Endothelial cell of umbilical vein (primary cell): ENCODE data around the gene INPP4B. TPM values are rescaled to one million over a fixed set of nuclear protein-coding genes. Genes with fewer than 3 reads are reported as not detected.
"Not testable (repeated sequence)": the region's sequence is repeated elsewhere in the genome, so short reads cannot be mapped to it uniquely, and the experiment has no call there.

Source experiments
- BruUV-seq: library from RNA; stranded (reverse); fragments of 400-500 nt; replicated peaks from 2 replicates; lab custom pipeline; 2021; lab: Mats Ljungman, UMichigan
- CTCF ChIA-PET: fragments of 300-600, 350-600 bp; sonication (Branson Sonifier 250); formaldehyde crosslinking; loops from one replicate; lab custom pipeline; 2021; ENCODE audit warnings: antibody characterized with exemption, inconsistent platforms; lab: Charles Lee
- POLR2A ChIA-PET: fragments of 300-600, 350-600 bp; sonication (Branson Sonifier 250); formaldehyde crosslinking; loops from one replicate; lab custom pipeline; 2021; ENCODE audit warnings: antibody characterized with exemption, inconsistent platforms; lab: Charles Lee
- DNase-seq: peaks from one replicate; pipeline ENCODE4 v3.0.0-alpha.2; 2011; ENCODE audit warnings: low read depth, low spot score
- FAIRE-seq: peaks from 2 replicates; lab custom pipeline; 2011; peaks lifted over from hg19 to GRCh38; lab: Jason Lieb, UNC
- H2AFZ ChIP-seq: 2 replicates; pipeline ENCODE4 v1.6.0; 2012; ENCODE audit warnings: low read depth, low read length, control low read depth, inconsistent platforms
- H3K27ac ChIP-seq: 2 replicates; pipeline ENCODE4 v1.5.1; 2011; ENCODE audit warnings: low read depth, mild to moderate bottlenecking, control low read depth, low read length, moderate library complexity; ENCODE audit not compliant: insufficient read depth
- H3K27me3 ChIP-seq, 2 experiments: 2 replicates each; pipeline versions ENCODE4 v1.6.0 to v1.6.1; 2011; ENCODE audit warnings: low read length in 2 of 2, mixed read lengths in 1 of 2; ENCODE audit not compliant: control insufficient read depth in 2 of 2, insufficient read depth in 2 of 2
- H3K36me3 ChIP-seq, 2 experiments: 2 replicates in 1 of 2; 3 replicates in 1 of 2; pipeline ENCODE4 v1.5.1; 2011; ENCODE audit warnings: low read length in 2 of 2, mild to moderate bottlenecking in 1 of 2, moderate library complexity in 1 of 2; ENCODE audit not compliant: control insufficient read depth in 2 of 2, insufficient read depth in 2 of 2; ENCODE audit errors: extremely low read depth in 1 of 2
- H3K4me1 ChIP-seq: 3 replicates; pipeline ENCODE4 v1.5.1; 2011; ENCODE audit warnings: mild to moderate bottlenecking, low read length; ENCODE audit not compliant: control insufficient read depth, insufficient read depth; ENCODE audit errors: extremely low read depth
- H3K4me2 ChIP-seq: 2 replicates; pipeline ENCODE4 v1.6.1; 2011; ENCODE audit warnings: low read length, control low read depth, mixed read lengths; ENCODE audit not compliant: insufficient read depth
- H3K4me3 ChIP-seq, 3 experiments: fragments of 200-600 bp in 1 of 3; sonication (generic), shearing (Covaris generic) in 1 of 3; replicated peaks in 1 of 3; 2 replicates each; pipeline ENCODE4 v1.5.1; 2011 to 2016; ENCODE audit warnings: control low read depth in 3 of 3, low read length in 3 of 3, mild to moderate bottlenecking in 2 of 3, inconsistent platforms in 1 of 3, low read depth in 1 of 3, moderate library complexity in 1 of 3; ENCODE audit not compliant: insufficient read depth in 1 of 3
- H3K79me2 ChIP-seq: 2 replicates; pipeline ENCODE4 v1.6.0; 2012; ENCODE audit warnings: low read length, inconsistent platforms; ENCODE audit not compliant: control insufficient read depth, insufficient read depth
- H3K9ac ChIP-seq: replicated peaks from 2 replicates; pipeline ENCODE3; 2011; ENCODE audit warnings: low read length, control low read depth; ENCODE audit not compliant: insufficient read depth; ENCODE audit errors: extremely low read depth
- H3K9me1 ChIP-seq: replicated peaks from 3 replicates; pipeline ENCODE4 v1.6.0; 2011; ENCODE audit warnings: mild to moderate bottlenecking, low read length; ENCODE audit not compliant: control insufficient read depth, insufficient read depth; ENCODE audit errors: extremely low read depth
- H3K9me3 ChIP-seq: replicated peaks from 2 replicates; pipeline ENCODE4 v1.5.1; 2012; ENCODE audit warnings: low read length, inconsistent platforms; ENCODE audit not compliant: control insufficient read depth, insufficient read depth
- H4K20me1 ChIP-seq: replicated peaks from 2 replicates; pipeline ENCODE3; 2011; ENCODE audit warnings: mild to moderate bottlenecking, low read length; ENCODE audit not compliant: control insufficient read depth, insufficient read depth; ENCODE audit errors: extremely low read depth
- FOS ChIP-seq: IDR thresholded peaks from 2 replicates; pipeline ENCODE4 v1.6.1; 2011; ENCODE audit warnings: mild to moderate bottlenecking, low read length, moderate library complexity, borderline replicate concordance; ENCODE audit not compliant: insufficient read depth
- JUN ChIP-seq: IDR thresholded peaks from 2 replicates; pipeline ENCODE4 v1.6.1; 2011; ENCODE audit warnings: borderline replicate concordance, low read depth; ENCODE audit not compliant: insufficient read length, insufficient read depth
- POLR2A ChIP-seq: IDR thresholded peaks from 2 replicates; pipeline ENCODE4 v1.6.1; 2012; ENCODE audit warnings: low read depth, mild to moderate bottlenecking, control low read depth, low read length
- POLR2AphosphoS5 ChIP-seq: IDR thresholded peaks from 2 replicates; pipeline ENCODE4 v1.6.1; 2012; ENCODE audit warnings: low read depth, mild to moderate bottlenecking, control low read depth, low read length, moderate library complexity; ENCODE audit not compliant: insufficient read depth
- dilution Hi-C: fragments of 300-500 bp; cut with MboI; formaldehyde crosslinking; loops from one replicate; pipeline ENCODE4 v1.15.0; 2019; ENCODE audit warnings: low sequenced_read_pairs; ENCODE audit not compliant: extremely low pct_ligation_motif_present
- intact Hi-C: fragments of 100-400 bp; cut with micrococcal nuclease; formaldehyde crosslinking; loops from one replicate; pipeline ENCODE4 v1.10.0; 2022
- polyA plus RNA-seq, 4 experiments: library from polyadenylated mRNA; depleted of rRNA in 3 of 4; stranded (reverse) in 3 of 4; unstranded in 1 of 4; fragments of >200 nt; gene quantifications; 2 replicates each; pipeline versions ENCODE4 v1.2.1 to v1.2.3, GENCODE V29; 2011 to 2012; ENCODE audit warnings: missing spikeins in 1 of 4
- total RNA-seq: library from RNA; stranded (reverse); gene quantifications from 2 replicates; pipeline ENCODE4 v1.2.3, GENCODE V29; 2021

The INPP4B gene
- total and polyA plus RNA-seq, 2 donors (not counting 3 experiments of a cell fraction or from before 2014, with no cell fraction given): 0.41 to 3.1 TPM

DNA sequence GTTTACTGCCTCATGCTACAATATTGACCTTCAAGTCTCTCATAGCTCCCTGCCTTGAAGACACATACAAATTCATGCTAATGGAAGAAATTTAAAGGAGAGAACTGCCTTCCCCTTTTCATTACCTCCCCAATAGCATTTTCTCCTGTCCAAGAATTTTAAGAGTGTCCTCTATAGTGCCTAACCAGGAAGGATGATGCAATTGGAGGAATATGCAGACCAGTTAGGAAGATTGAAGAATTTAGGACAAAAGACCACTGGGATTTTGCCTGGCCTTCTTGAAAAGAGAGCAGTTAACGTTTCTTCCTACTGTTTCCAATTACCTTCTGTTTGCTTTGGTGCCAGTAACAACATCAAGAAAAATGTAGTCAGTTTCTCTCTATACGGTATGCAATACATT lies 443.9 kb downstream of the INPP4B start:
- Histone ChIP-seq H4K20me1 (no peaks in the 10 kb centered on the region), H3K36me3 (no peaks in the 10 kb centered on the region), H3K9ac (no peak overlapping the region), H3K4me1 (peaks cover 28% of the 10 kb centered on the region), H3K27me3 (no peaks in the 10 kb centered on the region), H3K4me2 (no peak overlapping the region), H3K27ac (no peak overlapping the region), H3K4me3 (no peak overlapping the region), H3K9me1 (no peaks in the 10 kb centered on the region), H3K9me3 (no peaks in the 10 kb centered on the region), H3K79me2 (no peaks in the 10 kb centered on the region), H2AFZ (no peak overlapping the region)
- no peak for FAIRE-seq
- dilution Hi-C loops: no loop called here
- BruUV-seq: no TSS peak
- no peak for TF ChIP-seq FOS
- no peak for TF ChIP-seq POLR2A
- TF ChIP-seq POLR2AphosphoS5: no peak
- no peak for TF ChIP-seq JUN
- no peak for DNase-seq
- POLR2A ChIA-PET: no interaction called here
- intact Hi-C loops: no loop called here
- CTCF ChIA-PET: no interaction called here

DNA sequence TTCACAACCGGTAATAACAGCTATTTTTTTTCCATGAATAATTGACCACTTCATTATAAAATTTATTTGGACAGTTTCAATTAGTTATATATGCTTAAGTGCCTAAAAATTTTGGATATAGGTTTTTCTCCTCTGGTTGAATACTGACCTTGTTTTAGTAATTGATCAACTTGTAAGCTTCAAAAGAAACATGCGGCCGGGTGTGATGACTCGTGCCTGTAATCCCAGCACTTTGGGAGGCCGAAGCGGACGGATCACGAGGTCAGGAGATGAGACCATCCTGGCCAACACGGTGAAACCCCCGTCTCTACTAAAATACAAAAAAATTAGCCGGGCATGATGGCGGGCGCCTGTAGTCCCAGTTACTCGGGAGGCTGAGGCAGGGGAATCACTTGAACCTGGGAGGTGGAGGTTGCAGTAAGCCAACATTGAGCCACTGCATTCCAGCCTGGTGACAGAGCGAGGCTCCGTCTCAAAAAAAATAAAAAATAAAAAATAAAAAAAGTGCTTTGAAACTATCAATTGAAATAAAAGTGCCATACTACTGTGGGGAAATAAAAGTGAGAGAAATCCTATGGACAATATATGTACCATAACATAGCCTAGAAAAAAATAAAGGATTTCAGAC lies 448.6 kb downstream of the INPP4B start:
- intact Hi-C loops, H3K9me3 ChIP-seq, H2AFZ ChIP-seq, H3K79me2 ChIP-seq, dilution Hi-C loops, H3K36me3 ChIP-seq, DNase-seq, H3K4me3 ChIP-seq, H3K9me1 ChIP-seq, H3K27ac ChIP-seq, H3K27me3 ChIP-seq, H3K4me2 ChIP-seq, BruUV-seq, H4K20me1 ChIP-seq, H3K9ac ChIP-seq, POLR2A ChIA-PET, FAIRE-seq: not testable (repeated sequence)
- peaks cover 11% of the 10 kb centered on the region for H3K4me1 ChIP-seq
- CTCF ChIA-PET: interaction anchor here (1.9 kb wide), 1 partner anchor 18 kb away, joined by 6 read pairs; no protein-coding TSS in a partner anchor
